OCI-LY1 (cell line): ENCODE measurements around the gene OXER1.

Source experiments
- EZH2 ChIP-seq: fragments of 200-600 bp; sonication (generic), shearing (Covaris generic); IDR thresholded peaks from 2 replicates; pipeline ENCODE4 v1.8.0; 2017; ENCODE audit warnings: borderline replicate concordance, mixed run types, mild to moderate bottlenecking, antibody characterized with exemption, low read length, moderate library complexity, mixed read lengths
- TF ChIP-seq, protein P1 (sequence below): fragments of 200-600 bp; sonication (generic), shearing (Covaris generic); IDR thresholded peaks from 2 replicates; pipeline ENCODE4 v1.5.1; 2017; ENCODE audit warnings: mild to moderate bottlenecking, antibody characterized with exemption, low read length, moderate library complexity, mixed read lengths

DNA sequence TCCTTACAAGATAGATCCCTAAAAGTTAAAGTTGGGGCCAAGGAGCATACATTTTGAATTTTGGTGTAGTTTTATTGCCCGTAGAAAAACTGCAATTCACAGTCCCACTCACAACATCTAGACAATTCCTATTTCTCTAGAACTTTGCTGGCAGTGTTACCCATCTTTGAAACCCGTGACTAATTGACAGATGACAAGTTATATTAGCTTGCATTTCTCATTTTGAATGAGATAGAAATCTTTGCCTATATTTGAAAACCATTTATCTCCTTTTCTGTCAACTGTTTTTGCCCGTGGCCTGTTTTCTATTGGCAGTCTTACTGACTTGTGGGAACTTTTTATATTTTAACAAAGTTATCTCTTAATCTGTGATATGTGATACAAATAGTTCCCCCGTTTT is 50.0 kb downstream of the OXER1 start:
- TF ChIP-seq, protein P1, sequence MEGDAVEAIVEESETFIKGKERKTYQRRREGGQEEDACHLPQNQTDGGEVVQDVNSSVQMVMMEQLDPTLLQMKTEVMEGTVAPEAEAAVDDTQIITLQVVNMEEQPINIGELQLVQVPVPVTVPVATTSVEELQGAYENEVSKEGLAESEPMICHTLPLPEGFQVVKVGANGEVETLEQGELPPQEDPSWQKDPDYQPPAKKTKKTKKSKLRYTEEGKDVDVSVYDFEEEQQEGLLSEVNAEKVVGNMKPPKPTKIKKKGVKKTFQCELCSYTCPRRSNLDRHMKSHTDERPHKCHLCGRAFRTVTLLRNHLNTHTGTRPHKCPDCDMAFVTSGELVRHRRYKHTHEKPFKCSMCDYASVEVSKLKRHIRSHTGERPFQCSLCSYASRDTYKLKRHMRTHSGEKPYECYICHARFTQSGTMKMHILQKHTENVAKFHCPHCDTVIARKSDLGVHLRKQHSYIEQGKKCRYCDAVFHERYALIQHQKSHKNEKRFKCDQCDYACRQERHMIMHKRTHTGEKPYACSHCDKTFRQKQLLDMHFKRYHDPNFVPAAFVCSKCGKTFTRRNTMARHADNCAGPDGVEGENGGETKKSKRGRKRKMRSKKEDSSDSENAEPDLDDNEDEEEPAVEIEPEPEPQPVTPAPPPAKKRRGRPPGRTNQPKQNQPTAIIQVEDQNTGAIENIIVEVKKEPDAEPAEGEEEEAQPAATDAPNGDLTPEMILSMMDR: no peak
- TF ChIP-seq EZH2: no peak
